PC-9 (cell line): ENCODE results near the gene ST6GALNAC3. TPM values are rescaled to one million over a fixed set of nuclear protein-coding genes. Genes with fewer than 3 reads are reported as not detected.

Experiments used
- BruUV-seq: library from RNA; stranded (reverse); fragments of 400-500 nt; replicated peaks from 2 replicates; lab custom pipeline; 2021; lab: Mats Ljungman, UMichigan
- CTCF ChIA-PET: fragments of 300-600 bp; sonication (Branson Sonifier 250); formaldehyde crosslinking; loops from one replicate; lab custom pipeline; 2022; ENCODE audit warnings: antibody characterized with exemption; lab: Charles Lee
- POLR2A ChIA-PET: fragments of 300-600 bp; sonication (Branson Sonifier 250); formaldehyde crosslinking; loops from one replicate; lab custom pipeline; 2022; ENCODE audit warnings: antibody characterized with exemption; ENCODE audit not compliant: unreplicated experiment; lab: Charles Lee
- DNase-seq, 2 experiments: peaks; one replicate each; pipeline versions ENCODE4 v3.0.0 to v3.0.0-alpha.2; 2015 to 2022; ENCODE audit warnings: mixed read lengths in 1 of 2
- H2AFZ ChIP-seq: fragments of 200-600 bp; sonication (generic); 2 replicates; pipeline ENCODE4 v1.8.1; 2017; ENCODE audit warnings: antibody characterized with exemption
- H3F3A ChIP-seq: fragments of 200-600 bp; sonication (generic); 2 replicates; pipeline ENCODE4 v1.8.1; 2017; ENCODE audit warnings: antibody characterized with exemption, mild to moderate bottlenecking, low read depth; ENCODE audit not compliant: insufficient read depth
- H3K27ac ChIP-seq: fragments of 200-600 bp; sonication (generic); 2 replicates; pipeline ENCODE4 v1.6.1; 2016; ENCODE audit warnings: mixed run types
- H3K27me3 ChIP-seq: fragments of 200-600 bp; sonication (generic); 2 replicates; pipeline ENCODE4 v1.6.1; 2016; ENCODE audit warnings: low read depth, mixed run types; ENCODE audit not compliant: insufficient read depth
- H3K36me3 ChIP-seq: fragments of 200-600 bp; sonication (generic); 2 replicates; pipeline ENCODE4 v1.6.1; 2016; ENCODE audit warnings: low read depth, mixed run types
- H3K4me1 ChIP-seq: fragments of 200-600 bp; sonication (generic); replicated peaks from 2 replicates; pipeline ENCODE4 v1.6.1; 2016; ENCODE audit warnings: mixed run types; ENCODE audit not compliant: insufficient read depth
- H3K4me2 ChIP-seq: fragments of 200-600 bp; sonication (generic); 2 replicates; pipeline ENCODE4 v1.6.1; 2017; ENCODE audit warnings: mixed run types
- H3K4me3 ChIP-seq: fragments of 200-600 bp; sonication (generic); 2 replicates; pipeline ENCODE4 v1.6.1; 2016; ENCODE audit warnings: mixed run types
- H3K79me2 ChIP-seq: fragments of 200-600 bp; sonication (generic); 2 replicates; pipeline ENCODE4 v1.6.1; 2017; ENCODE audit warnings: low read depth, mixed run types
- H3K9me2 ChIP-seq: fragments of 200-600 bp; sonication (generic); 2 replicates; pipeline ENCODE4 v1.8.1; 2017; ENCODE audit warnings: mild to moderate bottlenecking; ENCODE audit not compliant: insufficient read depth
- H3K9me3 ChIP-seq: fragments of 200-600 bp; sonication (generic); 2 replicates; pipeline ENCODE4 v1.8.1; 2016; ENCODE audit warnings: low read depth; ENCODE audit not compliant: insufficient read depth
- H4K20me1 ChIP-seq: fragments of 200-600 bp; sonication (generic); 2 replicates; pipeline ENCODE4 v1.8.1; 2017; ENCODE audit not compliant: insufficient read depth
- CTCF ChIP-seq: fragments of 200-600 bp; sonication (generic); conservative IDR thresholded peaks from 2 replicates; pipeline ENCODE4 v1.6.1; 2017; ENCODE audit warnings: mixed run types, antibody characterized with exemption, mild to moderate bottlenecking, moderate library complexity
- EZH2 ChIP-seq: fragments of 200-600 bp; sonication (generic); IDR thresholded peaks from 2 replicates; pipeline ENCODE4 v1.8.0; 2017; ENCODE audit warnings: antibody characterized with exemption, low read depth
- intact Hi-C: fragments of 100-400 bp; cut with micrococcal nuclease; formaldehyde crosslinking; loops from one replicate; pipeline ENCODE4 v1.10.0; 2022; ENCODE audit not compliant: unreplicated experiment
- total RNA-seq: library from RNA; stranded (reverse); gene quantifications from 2 replicates; pipeline ENCODE4 v1.2.3, GENCODE V29; 2021

Gene ST6GALNAC3
- total RNA-seq, 1 experiment from 2014 or later: 0.04 TPM

DNA sequence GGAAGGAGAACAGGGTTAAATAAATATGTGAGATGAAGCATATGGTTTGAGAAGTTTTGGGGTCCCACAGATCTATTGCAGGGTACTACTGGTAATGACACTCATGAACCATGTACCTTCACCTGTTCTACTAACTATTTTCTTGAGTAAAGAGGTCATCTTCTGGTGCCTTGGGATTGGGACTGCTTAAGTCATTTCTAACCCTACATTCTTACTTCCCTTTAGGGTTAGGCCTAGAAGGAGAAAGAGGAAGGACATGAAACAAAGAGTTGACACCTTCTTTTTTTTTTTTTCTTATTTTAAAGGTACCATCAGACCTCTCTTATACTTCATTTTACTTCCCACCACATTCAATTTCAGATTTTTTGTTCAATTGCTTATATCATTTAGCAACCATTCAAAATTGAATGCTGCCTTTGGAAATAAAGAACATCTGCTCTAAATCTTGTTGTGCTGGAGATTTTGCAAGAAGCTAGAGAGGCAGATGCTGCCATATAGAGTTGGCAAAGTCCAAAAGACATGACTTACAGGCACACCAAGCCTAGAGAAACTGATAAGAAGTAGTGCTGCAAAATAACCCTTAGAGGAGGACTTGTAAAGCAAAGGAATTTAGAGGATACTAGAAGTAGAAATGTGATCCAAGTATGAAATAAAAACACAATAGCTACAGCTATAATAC is 418.3 kb downstream of the ST6GALNAC3 start:
- Histone ChIP-seq H2AFZ (no peak overlapping the region; the same call in 1 of the 2 replicates), H3K79me2 (no peaks in the 10 kb centered on the region), H3K9me3 (no peaks in the 10 kb centered on the region), H3K4me3 (no peak overlapping the region), H4K20me1 (no peaks in the 10 kb centered on the region), H3K9me2 (no peaks in the 10 kb centered on the region), H3F3A (no peaks in the 10 kb centered on the region), H3K4me2 (no peak overlapping the region), H3K27ac (no peak overlapping the region), H3K36me3 (no peaks in the 10 kb centered on the region), H3K27me3 (no peaks in the 10 kb centered on the region), H3K4me1 (no peaks in the 10 kb centered on the region)
- CTCF ChIA-PET: no interaction called here
- BruUV-seq: no TSS peak
- POLR2A ChIA-PET: no interaction called here
- DNase-seq: no peak
- intact Hi-C loops: no loop called here
- TF ChIP-seq CTCF (no peak), EZH2 (no peak)

DNA sequence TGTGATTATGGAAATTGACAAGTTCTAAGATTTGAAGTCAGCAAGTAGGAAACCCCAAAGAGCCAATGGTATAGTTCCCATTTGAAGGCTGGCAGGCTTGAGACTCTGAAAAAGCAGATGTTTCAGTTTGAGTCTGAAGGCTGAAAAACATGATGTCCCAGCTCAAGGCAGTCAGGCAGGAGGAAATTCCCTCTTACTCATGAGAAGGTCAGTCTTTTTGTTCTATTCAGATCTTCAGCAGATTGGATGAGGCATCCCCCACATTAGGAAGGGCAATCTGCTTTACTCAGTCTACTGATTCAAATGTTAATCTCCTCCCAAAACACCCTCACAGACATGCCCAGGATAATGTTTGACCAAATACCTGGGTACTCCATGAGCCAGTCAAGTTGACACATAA is 420.3 kb downstream of the ST6GALNAC3 start:
- H3K9me2 ChIP-seq: no peaks in the 10 kb centered on the region
- CTCF ChIA-PET: no interaction called here
- no peaks in the 10 kb centered on the region for H3K4me1 ChIP-seq
- no peaks in the 10 kb centered on the region for H4K20me1 ChIP-seq
- H3K4me3 ChIP-seq: no peak overlapping the region
- H3F3A ChIP-seq: no peaks in the 10 kb centered on the region
- no peak for DNase-seq
- no TSS peak for BruUV-seq
- no peak overlapping the region for H3K4me2 ChIP-seq
- H3K36me3 ChIP-seq: no peaks in the 10 kb centered on the region
- TF ChIP-seq EZH2 (no peak), CTCF (no peak)
- H3K27me3 ChIP-seq: no peaks in the 10 kb centered on the region
- no peaks in the 10 kb centered on the region for H3K9me3 ChIP-seq
- no peak overlapping the region for H2AFZ ChIP-seq
- POLR2A ChIA-PET: no interaction called here
- H3K27ac ChIP-seq: no peak overlapping the region
- H3K79me2 ChIP-seq: no peaks in the 10 kb centered on the region
- intact Hi-C loops: no loop called here

- Histone ChIP-seq H3K79me2 (no peaks in the 10 kb centered on the region), H3K27me3 (no peaks in the 10 kb centered on the region), H3K4me2 (no peak overlapping the region), H3K4me3 (no peak overlapping the region), H3K36me3 (no peaks in the 10 kb centered on the region), H2AFZ (no peak overlapping the region), H3F3A (no peaks in the 10 kb centered on the region), H3K27ac (no peak overlapping the region), H3K9me3 (no peaks in the 10 kb centered on the region), H4K20me1 (no peaks in the 10 kb centered on the region), H3K9me2 (no peaks in the 10 kb centered on the region), H3K4me1 (no peaks in the 10 kb centered on the region)
- intact Hi-C loops: no loop called here
- TF ChIP-seq EZH2 (no peak), CTCF (no peak)
- ChIA-PET CTCF (no interaction called here), POLR2A (no interaction called here)
- no peak for DNase-seq
- no TSS peak for BruUV-seq
Observed at GRCh38 chr1:76496871-76497270, 422.3 kb downstream of the ST6GALNAC3 start.
